Adipose tissue (tissue), 3 donors: ENCODE data around the gene LCE1A. TPM values are rescaled to one million over a fixed set of nuclear protein-coding genes. Genes with fewer than 3 reads are reported as not detected.

Experiments used
- H3K27ac ChIP-seq: one replicate; pipeline ENCODE4 v1.5.1; 2013; ENCODE audit warnings: low read depth, low read length
- WGBS, 3 donors: extraction: QIAGEN DNeasy Blood & Tissue Kit; methylation state at CpG; one replicate each; pipeline ENCODE4 v1.1.7; 2013; 5-methylcytosine and 5-hydroxymethylcytosine counted together
- polyA plus RNA-seq, 3 donors: library from polyadenylated mRNA; stranded (reverse); fragments of 200-250 nt; gene quantifications; one replicate each; pipeline ENCODE4 v1.2.3, GENCODE V29; 2013
- donor health status: healthy with polysubstance abuse.
- donor health status: Bipolar disorder and iron deficiency.
- donor health status: healthy.

The LCE1A gene, protein sequence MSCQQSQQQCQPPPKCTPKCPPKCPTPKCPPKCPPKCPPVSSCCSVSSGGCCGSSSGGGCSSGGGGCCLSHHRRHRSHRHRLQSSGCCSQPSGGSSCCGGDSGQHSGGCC
- not detected for polyA plus RNA-seq

DNA sequence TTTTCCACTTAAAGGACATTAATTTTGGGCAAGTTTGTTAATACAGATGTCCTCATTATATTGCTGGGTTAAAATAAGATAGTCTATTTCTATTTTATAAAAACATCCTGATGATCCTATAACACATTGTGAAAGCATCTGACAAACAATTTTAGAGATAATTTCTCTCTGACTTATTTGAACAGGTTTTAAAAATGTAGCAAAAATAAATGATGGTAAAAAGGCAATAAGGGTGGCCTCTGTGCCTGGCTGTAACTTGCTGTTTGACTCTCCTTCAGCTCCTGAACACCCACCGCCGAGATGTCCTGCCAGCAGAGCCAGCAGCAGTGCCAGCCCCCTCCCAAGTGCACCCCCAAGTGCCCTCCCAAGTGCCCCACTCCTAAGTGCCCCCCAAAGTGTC lies at the start of gene LCE1A:
TSS of gene LCE1A (plus strand) at position 301 of the 400 bp plus-strand sequence. CDS start at position 301, 0 bp downstream.
- no peak within 1 kb of the TSS for H3K27ac ChIP-seq
- WGBS, 3 donors, result 84 to 91% (median 90%) methylated on average over 2 of the region's 2 CpGs

DNA sequence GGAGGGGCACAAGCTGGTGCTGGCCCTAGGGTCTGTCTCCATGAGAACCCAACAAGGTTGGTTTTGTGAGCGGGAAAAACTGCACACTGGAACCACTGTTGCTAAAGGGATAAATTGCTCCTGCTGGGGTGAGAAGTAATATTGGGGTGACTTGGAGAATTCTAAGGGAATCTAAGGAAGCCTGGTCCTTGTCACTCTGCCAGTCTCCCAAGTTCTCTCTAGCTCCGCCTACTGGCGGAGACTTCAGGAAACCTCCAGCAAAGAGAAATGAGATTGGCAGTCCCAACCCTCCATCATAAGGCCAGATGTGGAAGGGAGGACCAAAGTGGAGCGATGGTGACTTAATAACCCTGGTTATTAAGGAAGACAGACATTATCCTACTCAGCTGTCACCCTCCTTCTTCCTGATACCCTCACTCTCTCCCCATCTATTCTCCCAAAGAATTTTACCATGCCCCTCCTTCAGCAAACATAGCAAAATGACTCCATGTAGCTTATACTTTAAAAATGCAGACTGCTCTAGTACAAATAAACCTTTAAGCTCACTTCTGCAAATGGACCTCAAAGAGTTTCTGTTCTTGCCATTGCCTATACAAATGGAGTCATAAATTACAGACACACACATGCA lies 49.6 kb upstream of the LCE1A start:
- no peak overlapping the region for H3K27ac ChIP-seq
- WGBS, 3 donors, result 55 to 74% (median 60%) methylated on average over 4 of the region's 4 CpGs

DNA sequence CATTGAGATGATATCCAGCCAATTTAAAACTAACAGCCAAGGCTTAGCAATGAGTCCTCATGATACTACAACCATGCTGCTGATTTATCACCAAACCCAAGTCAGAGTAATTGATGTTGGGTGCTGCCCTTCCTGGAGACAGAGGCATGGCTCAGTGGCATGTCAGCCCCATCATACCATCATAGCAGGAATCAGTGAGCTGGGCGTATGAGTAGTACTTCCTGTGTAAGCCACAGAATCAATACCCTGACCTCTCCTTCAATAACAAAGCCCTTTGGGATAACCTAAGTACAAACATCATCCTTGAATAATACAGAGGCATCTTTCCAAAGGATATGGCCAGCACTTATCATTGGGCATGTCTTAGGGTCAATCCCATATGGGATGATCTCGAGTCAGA lies 44.2 kb upstream of the LCE1A start:
- H3K27ac ChIP-seq, result no peak overlapping the region
- 42 to 61% (median 58%) methylated on average over 2 of the region's 2 CpGs for WGBS, 3 donors

DNA sequence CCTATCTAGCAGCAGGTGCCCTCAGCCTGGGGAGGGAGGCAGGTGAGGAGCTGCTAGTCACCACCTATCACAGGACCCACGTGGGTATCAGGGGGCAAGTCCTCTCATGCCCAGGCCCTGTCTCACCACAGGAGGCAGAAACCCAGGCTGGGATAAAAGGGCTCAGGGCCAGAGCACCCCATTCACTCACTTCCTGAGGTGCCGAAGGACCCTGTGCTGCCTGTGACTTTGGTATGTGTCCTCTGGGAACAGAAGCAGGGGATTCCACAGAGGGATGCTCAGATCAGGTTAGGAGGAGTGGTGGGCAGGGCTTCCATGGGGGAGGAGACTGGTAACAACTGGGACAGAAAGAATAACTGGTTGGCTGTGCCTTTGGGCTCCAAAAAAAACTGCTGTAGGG lies 41.2 kb upstream of the LCE1A start, which contains the start of gene LCE1E:
TSS of gene LCE1E (plus strand) at position 181 of the 400 bp plus-strand sequence. CDS start 1,043 bp downstream, outside the sequence.
- no peak within 1 kb of the TSS for H3K27ac ChIP-seq
- 33 to 38% (median 33%) methylated on average over 2 of the region's 2 CpGs for WGBS, 3 donors

DNA sequence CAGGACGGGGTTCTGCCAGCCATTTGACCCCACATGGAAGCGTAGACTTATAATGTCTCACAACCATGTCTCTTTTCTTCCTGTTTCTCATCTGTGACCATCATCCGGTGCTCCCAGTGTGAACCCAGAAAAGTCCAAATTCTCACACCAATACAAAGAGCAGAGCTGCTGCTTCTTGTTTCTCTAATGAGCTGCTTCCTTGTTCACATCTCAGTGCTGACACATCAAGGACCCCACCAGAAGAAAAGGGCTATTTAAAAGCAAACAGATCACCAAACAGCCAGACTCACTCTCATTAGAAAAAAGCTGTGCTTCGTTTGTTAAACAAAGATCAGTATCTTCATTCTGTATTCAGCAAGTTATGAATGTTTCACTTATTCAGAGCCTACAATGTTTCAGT lies 31.6 kb upstream of the LCE1A start:
- 41 to 62% (median 50%) methylated on average over 4 of the region's 4 CpGs for WGBS, 3 donors
- no peak overlapping the region for H3K27ac ChIP-seq

DNA sequence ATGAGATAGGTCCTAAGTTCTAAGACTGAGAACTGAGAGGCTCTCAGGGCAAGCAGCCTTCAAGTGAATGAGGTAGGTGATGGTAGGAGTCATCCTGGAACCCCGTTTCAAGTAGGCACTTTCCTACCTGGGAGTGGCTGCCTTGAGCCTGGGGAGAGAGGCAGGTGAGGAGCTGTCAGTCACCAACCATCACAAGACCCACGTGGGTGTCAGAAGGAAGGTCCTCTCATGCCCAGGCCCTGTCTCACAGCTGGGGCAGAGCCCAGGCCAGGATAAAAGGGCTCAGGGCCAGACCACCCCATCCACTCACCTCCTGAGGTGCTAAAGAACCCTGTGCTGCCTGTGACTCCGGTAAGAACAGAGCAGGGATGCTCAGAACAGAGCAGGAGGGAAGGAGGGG lies 30.9 kb upstream of the LCE1A start, which contains the start of gene LCE1D:
TSS of gene LCE1D (plus strand) at position 301 of the 400 bp plus-strand sequence. CDS start 1,074 bp downstream, outside the sequence.
- H3K27ac ChIP-seq, result no peak within 1 kb of the TSS
- 29 to 40% (median 35%) methylated on average over 3 of the region's 3 CpGs for WGBS, 3 donors

DNA sequence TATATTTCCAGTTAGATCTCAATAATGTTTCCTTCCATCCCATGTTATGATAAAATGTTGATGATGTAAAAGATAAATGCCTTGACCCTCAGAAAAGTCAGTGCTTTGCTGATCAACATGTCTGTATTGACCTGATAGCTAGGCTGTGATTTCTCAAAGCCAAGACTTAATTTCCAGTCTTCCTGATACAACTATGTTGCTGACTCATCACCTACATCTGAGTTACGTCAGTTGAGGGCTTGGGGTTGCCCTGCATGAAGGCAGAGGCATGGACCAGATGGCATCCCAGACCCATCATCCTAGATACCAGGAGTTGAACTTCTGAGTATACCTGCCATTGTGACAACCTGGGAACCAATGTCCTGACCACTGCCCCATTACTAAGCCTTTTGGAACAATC lies 25.9 kb upstream of the LCE1A start:
- H3K27ac ChIP-seq, result no peak overlapping the region
- WGBS, 3 donors, result 35 to 61% (median 54%) methylated on average over 1 of the region's 1 CpG

DNA sequence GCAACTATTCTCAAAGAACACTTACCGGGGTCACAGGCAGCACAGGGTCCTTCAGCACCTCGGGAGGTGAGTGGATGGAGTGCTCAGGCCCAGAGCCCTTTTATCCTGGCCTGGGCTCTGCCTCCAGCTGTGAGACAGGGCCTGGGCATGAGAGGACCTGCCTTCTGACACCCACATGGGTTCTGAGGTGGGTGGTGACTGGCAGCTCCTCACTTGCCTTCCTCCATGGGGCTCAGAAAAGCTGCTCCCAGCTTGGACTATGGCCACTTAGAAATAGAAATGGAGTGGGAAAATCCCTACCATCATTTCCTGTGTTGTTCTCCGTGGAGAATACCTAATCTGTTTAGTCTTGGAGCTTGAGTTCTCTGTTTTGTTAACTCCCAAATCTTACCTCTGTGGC lies 20.7 kb upstream of the LCE1A start, which contains the start of gene LCE1C:
TSS of gene LCE1C (minus strand) at position 76 of the 400 bp plus-strand sequence. CDS start 1,173 bp downstream, outside the sequence.
- no peak within 1 kb of the TSS for H3K27ac ChIP-seq
- 60 to 62% (median 61%) methylated on average over 3 of the region's 3 CpGs for WGBS, 3 donors

DNA sequence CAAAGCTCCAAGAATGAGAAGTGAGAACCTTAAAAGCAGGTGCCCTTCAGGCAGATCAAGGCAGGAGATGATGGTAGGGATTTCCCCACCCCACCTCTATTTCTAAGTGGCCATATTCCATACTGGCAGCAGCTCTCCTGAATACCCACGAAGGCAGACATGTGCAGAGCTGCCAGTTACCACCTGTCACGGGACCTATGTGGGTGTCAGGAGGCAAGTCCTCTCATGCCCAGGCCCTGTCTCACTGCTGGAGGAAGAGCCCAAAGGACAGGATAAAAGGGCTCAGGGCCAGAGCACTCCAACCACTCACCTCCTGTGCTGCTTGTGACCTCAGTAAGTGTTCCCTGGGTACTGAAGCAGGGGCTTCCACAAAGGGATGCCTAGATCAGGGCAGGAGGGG lies 16.2 kb upstream of the LCE1A start:
- H3K27ac ChIP-seq, result no peak overlapping the region
- 66 to 84% (median 79%) methylated on average over 2 of the region's 2 CpGs for WGBS, 3 donors

DNA sequence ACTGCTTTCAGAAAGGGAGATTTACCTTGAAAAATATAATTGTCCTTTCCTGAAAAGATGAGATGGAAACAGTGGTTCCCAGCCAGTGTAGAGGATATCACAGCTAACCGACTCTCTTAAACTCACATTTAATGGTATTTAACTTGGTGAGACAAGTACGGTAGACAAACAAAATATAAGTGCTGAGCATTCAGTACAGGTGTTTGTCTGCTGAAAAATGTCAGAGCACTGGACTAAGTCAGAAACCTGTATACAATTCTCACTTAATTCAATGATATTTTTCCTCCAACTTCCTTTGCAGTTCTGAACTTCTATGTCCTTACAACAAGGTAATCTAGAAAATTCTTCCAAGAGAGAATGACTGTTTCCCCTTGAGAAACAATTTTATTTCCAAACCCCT lies 15.6 kb upstream of the LCE1A start, which contains the start of gene LCE1B:
TSS of gene LCE1B (plus strand) at position 301 of the 400 bp plus-strand sequence. CDS start 476 bp downstream, outside the sequence.
- no peak within 1 kb of the TSS for H3K27ac ChIP-seq
- 47 to 92% (median 88%) methylated on average over 2 of the region's 2 CpGs for WGBS, 3 donors

DNA sequence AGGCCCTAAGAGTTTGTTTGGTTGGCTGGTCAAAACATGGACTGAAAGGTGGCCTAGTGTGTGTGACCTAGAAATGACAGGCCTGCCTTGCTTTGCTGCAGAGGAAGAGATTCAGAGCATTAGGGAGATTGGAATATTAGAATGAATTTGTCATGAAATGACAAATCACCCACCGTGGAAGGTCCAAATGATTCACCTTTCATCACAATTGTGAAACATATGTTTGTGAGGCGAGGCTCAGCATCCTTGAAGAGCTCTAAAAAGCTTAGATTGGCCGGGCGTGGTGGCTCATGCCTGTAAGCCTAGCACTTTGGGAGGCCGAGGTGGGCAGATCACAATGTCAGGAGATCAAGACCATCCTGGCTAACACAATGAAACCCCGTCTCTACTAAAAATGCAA lies 10.0 kb upstream of the LCE1A start:
- 83 to 90% (median 83%) methylated on average over 6 of the region's 6 CpGs for WGBS, 3 donors
- H3K27ac ChIP-seq, result no peak overlapping the region

DNA sequence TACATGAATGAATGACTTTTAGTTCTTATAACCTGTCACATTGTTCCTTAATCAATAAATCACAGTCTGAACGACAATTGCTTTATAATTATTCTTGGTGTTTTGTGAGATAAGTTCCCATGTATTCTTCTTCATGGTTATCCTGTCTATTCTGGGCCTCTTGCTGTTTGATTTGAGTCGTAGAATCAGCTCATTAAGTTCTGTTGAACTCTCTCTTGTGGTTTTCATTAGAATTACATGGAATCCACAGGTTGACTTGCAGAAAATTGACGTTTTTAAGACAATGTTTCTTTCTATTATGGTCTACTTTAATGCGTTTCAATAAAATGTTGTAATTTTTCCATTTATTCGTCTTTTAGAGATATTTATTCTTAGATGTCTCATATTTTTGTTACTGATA lies 4.0 kb upstream of the LCE1A start:
- no peak overlapping the region for H3K27ac ChIP-seq
- 30 to 45% (median 37%) methylated on average over 5 of the region's 5 CpGs for WGBS, 3 donors

DNA sequence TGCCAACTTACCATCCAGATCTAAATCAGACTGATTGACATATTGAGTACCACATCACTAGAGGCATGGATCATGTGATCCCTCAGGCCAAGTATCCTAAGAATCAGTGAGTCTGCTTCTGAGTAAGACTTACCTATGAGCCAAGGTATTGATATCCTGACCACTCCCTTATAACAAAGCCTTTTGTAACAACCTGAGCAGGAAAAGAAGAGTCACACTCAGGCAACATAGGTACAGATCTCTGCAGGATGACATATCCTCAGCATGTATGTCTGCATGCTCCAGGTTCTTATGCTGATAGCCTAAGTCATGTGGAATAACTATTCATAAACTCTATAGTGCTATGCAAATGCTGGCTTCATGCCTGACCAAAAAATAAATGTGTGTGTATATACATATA lies 2.3 kb upstream of the LCE1A start:
- H3K27ac ChIP-seq, result no peak overlapping the region

DNA sequence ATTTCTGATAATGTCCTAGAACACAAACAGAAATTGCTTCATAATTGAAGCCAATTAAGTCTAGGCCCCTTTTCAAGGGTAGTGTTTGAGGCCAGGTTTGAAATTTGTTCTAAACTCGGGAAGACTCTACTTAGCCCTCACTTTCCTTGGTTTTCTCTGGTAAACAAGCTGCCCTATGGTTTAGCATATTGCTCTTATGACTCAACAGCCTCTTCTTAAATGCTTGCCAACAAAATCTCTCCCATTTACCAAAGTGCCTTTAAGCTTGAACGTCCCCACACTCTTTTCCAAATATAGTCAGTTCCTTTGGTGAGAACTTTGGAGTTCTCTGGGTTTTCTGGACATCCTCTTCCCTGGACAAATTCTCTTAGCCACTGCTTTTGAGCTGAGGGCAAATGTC lies 9.6 kb downstream of the LCE1A start:
- H3K27ac ChIP-seq, result no peak overlapping the region
- WGBS, 3 donors, result 38 to 52% (median 47%) methylated on average over 2 of the region's 2 CpGs

DNA sequence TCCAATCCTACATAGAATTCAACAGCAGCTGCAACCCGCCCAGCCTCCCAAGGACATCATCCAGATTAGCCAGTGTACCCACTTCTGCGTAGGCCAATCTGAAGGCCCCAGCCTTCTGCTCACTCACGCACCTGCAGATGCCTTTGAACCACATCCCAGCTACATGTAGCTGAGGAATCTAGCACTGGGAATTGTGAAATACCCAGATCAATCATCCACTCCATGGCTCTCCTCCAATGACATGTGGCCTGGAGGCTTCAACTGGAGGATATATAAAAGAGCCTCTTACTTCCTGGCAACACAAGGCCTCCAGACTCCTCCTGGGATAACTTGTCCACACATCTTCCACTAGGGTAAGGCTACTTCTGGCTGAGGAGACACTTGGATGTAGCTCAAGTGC lies 15.3 kb downstream of the LCE1A start, which contains the start of gene LCE6A:
TSS of gene LCE6A (plus strand) at position 301 of the 400 bp plus-strand sequence. CDS start 665 bp downstream, outside the sequence.
- no peak within 1 kb of the TSS for H3K27ac ChIP-seq
- WGBS, 3 donors, result 54 to 92% (median 82%) methylated on average over 3 of the region's 3 CpGs

DNA sequence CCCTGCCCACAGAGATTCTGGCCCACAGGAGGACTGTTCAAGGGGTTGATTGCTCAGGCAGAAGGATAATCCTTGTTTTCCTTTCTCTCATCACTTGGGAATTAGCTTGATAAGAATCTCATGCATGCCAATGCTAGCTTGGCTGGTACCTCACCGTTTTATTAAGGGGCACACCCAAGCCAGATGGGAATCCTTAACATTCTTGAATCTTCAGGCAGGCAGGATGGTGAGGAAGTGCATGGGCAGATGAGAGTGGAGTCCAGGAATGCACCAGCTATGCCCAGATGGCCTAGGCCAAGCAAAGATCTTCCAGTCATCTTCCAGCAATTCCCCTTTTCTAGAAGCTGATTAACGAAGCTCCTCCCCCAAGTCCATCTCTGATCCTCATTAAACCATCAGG lies 28.4 kb downstream of the LCE1A start:
- no peak overlapping the region for H3K27ac ChIP-seq
- WGBS, 3 donors, result 42 to 62% (median 53%) methylated on average over 2 of the region's 2 CpGs

DNA sequence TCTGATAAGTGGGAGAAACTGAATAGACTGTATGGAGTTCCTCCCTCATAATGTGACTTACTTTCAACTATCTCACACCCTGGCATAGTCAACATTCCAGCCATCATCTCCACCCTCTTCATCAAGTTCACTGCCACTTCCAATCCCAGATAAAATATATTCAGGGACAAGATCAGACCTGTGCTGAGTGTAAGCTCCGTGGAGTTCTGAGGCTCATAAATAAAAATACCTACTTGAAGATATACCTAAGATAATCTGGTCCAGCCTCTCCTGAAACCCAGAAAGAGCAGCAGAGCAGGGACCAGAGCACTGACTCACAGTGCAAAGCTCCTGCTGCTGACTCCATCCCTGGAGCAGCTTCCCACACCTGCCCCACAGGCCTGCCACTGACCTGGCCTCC lies 30.8 kb downstream of the LCE1A start:
- no peak overlapping the region for H3K27ac ChIP-seq
- 76 to 85% (median 83%) methylated on average over 1 of the region's 1 CpG for WGBS, 3 donors

DNA sequence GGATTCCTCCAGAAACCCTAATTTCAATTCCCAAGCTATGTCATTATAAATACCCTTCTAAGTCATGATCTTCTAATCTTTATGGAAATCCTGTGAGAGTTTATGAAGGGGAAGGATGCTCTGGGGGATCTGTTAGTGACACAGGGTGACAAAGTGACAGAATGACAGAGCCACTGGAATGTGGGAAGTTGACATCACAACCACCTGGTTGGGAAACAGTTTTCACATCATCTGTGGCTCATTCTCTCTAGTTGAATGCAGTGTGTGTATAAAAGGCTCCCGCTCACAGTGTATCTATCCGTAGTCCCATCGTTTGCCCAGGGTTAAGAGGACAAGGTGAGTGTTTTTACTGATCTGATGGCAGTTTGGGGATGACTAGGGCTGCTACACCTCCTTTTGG lies 32.4 kb downstream of the LCE1A start, which contains the start of gene LCE7A:
TSS of gene LCE7A (plus strand) at position 301 of the 400 bp plus-strand sequence. CDS start 702 bp downstream, outside the sequence.
- 74 to 90% (median 87%) methylated on average over 3 of the region's 3 CpGs for WGBS, 3 donors
- H3K27ac ChIP-seq, result no peak within 1 kb of the TSS

DNA sequence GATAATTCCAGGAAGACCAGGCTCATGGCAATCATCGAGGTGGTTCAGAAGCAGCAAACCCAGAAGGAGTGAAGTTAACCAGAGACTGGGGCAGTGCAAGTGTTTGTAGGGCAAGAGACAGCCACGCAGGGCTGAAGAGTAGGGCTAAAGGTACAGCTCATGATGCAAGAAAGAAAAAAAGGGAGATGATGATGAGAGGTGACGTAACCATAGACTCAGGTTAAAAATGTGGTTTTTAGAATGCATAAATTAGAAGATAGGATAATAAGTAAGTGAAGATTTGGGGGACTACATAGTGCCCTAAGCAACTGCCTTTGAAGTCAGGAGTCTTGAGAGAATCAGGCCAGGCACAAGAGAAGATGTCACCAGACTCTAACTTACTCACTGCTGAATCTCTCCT lies 32.9 kb downstream of the LCE1A start:
- WGBS, 3 donors, result 58 to 86% (median 77%) methylated on average over 3 of the region's 3 CpGs
- H3K27ac ChIP-seq, result no peak overlapping the region

DNA sequence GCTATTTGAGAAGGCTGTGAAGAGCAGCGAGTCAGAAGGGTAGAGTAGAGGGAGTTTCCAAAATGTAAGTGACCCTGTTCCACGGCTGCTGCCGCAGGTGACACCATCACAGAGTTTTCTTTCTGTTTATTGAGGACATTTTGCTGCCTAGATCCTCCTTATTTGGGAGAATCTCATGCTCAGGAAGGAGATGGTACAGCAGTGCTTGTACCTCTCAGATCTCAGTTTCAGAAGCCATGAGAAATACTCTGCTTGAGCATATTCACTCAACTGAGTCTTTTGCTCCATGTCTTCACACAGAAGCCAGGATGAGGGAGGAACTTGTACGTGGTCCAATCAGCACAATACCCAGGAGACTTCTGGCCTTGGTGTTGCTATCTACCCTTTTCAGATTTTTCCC lies 34.1 kb downstream of the LCE1A start:
- 62 to 76% (median 72%) methylated on average over 4 of the region's 4 CpGs for WGBS, 3 donors

More for the DNA sequence above, 34.1 kb downstream of the LCE1A start:
- H3K27ac ChIP-seq, result no peak overlapping the region
